Activated gamma-delta T cell treated with Interleukin-2 at 50 U/mL for 16 hours (primary cell): ENCODE results near the gene OTOP3.
"Not testable (repeated sequence)": the region's sequence is repeated elsewhere in the genome, so short reads cannot be mapped to it uniquely, and the experiment has no call there.

ENCODE experiments used
- DNase-seq: peaks from one replicate; pipeline ENCODE4 v3.0.0-alpha.2; 2020

OTOP3 gene

DNA sequence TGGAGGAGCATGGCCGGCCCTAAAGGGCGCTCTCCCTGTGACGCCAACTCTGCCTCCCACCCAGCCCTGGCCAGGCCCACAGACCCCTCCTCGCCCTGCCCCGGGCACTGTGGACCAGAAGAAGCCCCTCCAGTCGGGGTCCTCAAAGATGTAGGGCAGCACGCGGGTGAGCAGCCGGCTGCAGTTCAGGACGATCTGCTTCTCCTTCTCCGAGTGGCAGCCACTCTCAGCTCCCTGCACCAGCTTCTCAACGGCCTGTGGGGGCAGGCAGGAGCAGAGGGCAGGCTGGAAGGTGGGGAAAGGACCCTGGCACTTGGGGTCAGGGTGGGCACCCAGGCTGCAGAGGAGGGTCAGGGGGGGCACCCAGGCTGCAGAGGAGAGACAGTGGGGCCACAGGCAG, 28.0 kb downstream of the OTOP3 start:
- DNase-seq: no peak

- no peak for DNase-seq
Measured at GRCh38 chr17:74964246-74964761, 28.6 kb downstream of the OTOP3 start.

DNA sequence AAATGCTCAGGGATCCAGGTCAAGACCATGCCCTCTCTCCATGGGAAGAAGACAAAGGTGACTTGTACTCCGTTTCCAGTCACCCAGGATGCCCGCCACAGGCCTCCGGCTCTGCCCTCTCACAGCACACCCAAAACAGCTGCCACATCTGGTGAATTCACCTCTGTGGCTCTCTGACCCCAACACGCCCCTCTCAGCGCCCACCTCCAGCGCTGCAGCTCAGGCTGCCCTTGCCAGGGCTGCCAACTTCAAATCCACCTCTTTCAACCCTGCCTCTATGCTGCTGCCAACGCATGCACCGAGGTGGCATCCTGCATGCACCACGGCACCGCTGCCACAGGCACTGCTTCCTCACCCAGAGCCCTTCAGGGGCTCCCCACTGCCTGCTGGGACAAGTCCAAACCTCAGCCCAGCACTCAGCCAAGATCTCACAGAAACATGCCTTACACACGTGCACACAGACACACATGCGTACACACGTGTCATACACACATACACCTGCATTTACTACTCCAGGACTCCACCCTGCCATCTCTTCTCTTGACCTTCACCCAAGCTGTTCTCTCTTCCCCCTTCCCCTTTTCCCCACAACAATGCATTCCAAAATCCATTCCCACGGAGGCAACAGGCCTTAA, 29.4 kb downstream of the OTOP3 start:
- DNase-seq: no peak

DNA sequence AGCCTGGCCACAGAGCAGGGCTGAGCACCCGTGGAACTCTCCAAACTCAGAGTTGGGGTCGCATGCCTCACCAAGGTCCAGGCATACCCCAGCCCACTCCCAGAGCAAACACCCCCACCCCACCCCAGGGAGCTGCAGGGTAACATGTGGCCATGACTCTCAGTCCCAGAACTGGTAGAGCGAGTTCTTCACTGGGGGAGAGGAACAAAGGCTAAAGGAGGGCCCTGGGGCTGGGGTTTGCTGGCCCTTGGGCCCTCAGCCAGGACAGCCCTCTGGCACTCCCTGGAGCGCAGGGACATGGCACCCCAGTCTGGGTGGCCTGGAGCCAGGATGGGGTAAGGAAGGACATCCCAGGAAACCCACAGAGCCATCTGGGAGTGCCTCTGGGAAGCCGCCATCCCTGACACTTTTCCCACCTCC, 32.7 kb downstream of the OTOP3 start:
- DNase-seq: no peak

- DNase-seq: not testable (repeated sequence)
Measured at GRCh38 chr17:74969501-74969900, 33.8 kb downstream of the OTOP3 start.

- DNase-seq: no peak
Measured at GRCh38 chr17:74970395-74970794, 34.7 kb downstream of the OTOP3 start.

GRCh38 chr17:74971069-74971841, 35.6 kb downstream of the OTOP3 start:
- no peak for DNase-seq

- no peak for DNase-seq
Measured at GRCh38 chr17:74971842-74972106, 36.1 kb downstream of the OTOP3 start.

- DNase-seq: peak; percentile 78
Measured at GRCh38 chr17:74972107-74972972, 36.6 kb downstream of the OTOP3 start, which contains the start of gene HID1. TSS of gene HID1 (minus strand) at chr17:74972759. CDS start at chr17:74972656, 103 bp downstream.

- DNase-seq: no peak
Measured at GRCh38 chr17:74972973-74973328, 37.3 kb downstream of the OTOP3 start.

- no peak for DNase-seq
Measured at GRCh38 chr17:74975943-74976342, 40.2 kb downstream of the OTOP3 start.

GRCh38 chr17:74977802-74978201, 42.1 kb downstream of the OTOP3 start:
- no peak for DNase-seq

DNA sequence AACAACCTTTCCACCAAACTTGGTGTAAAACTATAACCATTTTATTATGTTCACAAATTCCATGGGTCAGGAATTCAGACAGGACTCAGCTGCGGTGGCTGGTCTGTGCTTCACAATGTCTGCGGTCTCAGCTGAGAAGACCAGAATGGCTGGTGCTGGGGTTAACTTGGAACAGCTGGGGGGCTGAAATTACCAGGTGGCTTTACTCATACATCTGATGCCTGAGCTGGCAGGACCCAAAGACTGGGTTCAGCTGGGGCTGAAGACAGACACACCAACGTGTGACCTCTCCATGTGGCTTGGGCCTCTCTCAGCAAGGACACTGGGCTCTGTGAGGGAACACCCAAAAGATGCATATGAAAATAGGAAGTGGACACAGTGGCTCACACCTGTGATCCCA, 42.5 kb downstream of the OTOP3 start:
- no peak for DNase-seq

DNA sequence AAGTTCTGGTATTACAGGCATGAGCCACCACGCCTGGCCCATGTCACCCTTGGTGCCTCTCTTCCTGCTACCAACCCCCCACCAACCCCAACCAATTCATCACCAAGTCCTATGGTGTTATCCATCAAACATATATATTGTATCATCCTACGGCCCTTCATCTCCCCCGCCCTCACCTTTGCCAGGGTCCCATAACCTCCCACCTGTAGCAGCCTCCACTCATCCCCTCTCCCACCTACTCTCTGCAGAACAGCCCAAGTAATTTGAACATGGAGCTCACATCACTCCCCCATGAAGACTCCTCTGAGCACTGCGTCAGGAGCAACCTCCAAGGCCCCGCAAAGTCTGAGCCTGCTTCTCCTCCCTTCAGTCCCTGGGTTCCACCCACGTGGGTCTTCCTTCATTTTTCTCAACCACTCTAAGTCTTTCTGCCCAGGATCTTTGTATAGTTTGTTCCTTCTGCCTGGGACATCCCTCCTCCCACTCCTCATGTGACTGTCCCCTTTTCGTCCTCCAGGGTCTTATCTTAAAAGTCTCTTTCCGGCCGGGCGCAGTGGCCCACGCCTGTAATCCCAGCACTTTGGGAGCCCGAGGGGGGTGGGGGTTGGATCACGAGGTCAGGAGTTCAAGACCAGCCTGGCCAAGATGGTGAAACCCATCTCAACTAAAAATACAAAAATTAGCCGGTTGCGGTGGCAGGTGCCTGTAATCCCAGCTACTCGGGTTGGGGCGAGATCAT, 43.9 kb downstream of the OTOP3 start:
- no peak for DNase-seq

- DNase-seq: no peak
Measured at GRCh38 chr17:74981318-74981978, 45.8 kb downstream of the OTOP3 start.

DNA sequence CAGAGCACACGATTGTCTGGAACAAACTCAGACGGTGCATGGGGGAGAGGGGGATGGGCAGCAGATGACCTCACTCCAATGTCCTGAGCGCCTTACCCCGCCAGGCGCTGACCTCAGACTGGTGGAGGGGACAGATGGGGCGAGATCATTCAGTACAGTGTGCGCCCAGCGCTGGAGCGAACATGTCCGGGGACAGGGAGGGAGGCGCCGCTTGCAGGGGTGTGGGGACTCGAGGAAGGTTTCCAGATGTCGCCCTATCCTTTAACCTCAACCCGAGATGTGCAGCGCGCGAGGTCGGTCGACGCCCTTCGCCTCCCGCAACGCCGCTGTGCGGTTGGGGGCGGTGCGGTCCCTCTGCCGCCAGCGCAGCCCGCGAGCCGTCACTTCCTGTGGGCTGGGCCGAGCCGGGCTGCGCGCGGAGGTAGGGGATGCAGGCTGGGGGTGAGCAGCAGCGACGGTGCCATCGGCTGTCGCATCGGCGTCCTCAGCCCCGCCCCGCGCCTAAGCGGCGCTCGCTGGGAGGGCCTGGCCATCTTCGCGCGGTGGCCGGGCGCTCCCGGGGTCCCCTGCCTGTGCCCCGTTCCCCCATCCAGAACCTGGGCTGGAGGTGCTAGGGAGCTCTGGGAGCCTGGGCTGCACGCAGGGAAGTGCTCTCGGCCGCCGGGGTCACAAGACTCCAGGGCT, 46.4 kb downstream of the OTOP3 start:
- DNase-seq: peak; percentile 77

DNA sequence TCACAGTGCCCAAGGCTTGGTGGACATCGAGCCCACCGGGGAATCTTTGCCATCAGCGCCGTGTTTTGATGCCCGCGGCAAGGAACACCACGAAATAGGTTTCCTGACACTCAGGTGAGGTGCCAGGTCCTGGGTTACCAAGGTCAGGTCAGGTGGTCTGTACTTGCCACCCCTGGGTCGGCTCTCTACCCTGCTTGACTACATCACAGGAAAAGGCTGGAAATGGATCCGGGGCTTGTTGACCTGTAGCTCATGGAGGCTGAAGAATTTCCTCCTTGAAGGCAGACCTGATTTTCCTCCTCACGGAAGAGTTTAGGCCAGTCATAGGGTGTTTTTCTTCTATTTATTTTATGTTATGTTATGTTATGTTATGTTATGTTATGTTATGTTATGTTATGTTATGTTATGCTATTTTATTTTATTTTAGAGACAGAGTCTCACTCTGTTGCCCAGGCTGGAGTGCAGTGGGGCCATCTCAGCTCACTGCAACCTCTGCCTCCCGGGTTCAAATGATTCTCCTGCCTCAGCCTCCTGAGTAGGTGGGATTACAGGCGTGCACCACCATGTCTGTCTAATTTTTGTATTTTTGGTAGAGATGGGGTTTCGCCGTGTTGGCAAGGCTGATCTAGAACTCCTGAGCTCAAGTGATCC, 47.1 kb downstream of the OTOP3 start:
- not testable (repeated sequence) for DNase-seq

- no peak for DNase-seq
Measured at GRCh38 chr17:74986206-74986576, 50.5 kb downstream of the OTOP3 start.

DNA sequence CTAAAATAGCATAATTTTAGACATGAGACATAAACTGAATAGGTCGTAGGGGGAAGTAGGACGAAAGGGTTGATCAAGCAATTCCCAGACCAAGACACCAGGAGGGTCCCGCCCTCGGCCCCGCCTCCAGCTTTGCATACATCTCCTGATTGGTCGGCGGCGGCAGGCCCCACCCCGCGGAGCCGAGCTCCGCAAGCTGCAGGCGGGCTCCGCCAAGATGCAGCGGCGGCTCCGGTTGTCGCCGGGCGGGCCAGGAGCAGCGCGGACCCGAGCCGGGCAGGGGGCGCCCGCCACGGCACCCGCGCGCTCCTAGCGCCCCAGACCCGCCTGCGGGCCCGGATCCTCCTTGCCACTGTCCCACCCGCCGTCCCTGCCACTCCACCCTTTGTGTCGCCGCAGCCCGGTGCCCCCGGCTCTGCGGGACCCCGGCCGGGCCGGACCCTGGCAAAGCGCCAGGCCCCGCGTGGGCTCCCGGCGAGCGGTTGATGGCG, 51.8 kb downstream of the OTOP3 start, which contains the start of gene CDR2L:
Gene CDR2L (plus strand): TSS at position 215 of the 491 bp plus-strand sequence. CDS start 412 bp downstream, outside the sequence.
- peak; percentile 89 for DNase-seq

DNA sequence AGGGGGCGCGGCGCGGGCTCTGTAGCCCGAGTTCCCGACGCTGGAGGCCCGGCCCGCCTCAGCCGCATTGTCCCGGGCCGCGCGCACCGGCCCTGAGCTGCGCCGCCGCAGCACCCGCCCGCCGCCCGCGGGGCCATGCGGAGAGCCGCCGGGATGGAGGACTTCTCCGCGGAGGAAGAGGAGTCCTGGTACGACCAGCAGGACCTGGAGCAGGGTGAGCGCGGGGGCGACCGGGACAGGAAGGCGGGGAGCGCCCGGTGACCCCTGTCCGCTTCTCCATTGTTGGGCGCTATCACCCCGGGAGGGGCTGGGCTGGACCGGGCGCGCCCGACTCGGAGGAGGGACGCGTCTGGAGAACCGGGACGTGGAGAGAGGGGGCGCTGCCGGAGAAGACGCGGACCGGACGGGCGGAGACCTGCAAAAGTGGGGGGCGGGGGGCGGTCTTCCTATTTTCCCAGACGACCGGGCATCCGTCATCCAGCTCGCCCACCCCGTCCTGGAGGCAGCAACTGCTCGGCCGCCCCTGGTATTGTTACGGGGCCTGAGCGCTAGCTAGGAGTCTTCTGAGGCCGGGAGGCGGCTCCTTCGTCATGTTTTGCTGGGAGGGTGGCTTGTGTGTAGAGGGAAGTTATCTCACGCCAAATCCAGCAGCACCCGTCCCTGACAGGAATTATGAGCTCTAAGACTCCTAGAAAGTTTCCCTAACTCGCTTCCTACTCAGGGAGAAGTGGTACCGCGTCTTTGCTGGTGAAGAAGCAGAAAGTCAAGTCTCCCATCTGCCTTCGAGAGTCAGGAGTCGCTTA, 52.4 kb downstream of the OTOP3 start:
- DNase-seq: no peak
